ENCODE results near the gene ATP2B2. TPM values are rescaled to one million over a fixed set of nuclear protein-coding genes. Genes with fewer than 3 reads are reported as not detected.
"Not testable (repeated sequence)": the region's sequence is repeated elsewhere in the genome, so short reads cannot be mapped to it uniquely, and the experiment has no call there.

ATP2B2 gene
- total RNA-seq, 4 donors from 2014 or later = 0.09 to 0.12 TPM; not detected in 2

- TF ChIP-seq, protein P1, sequence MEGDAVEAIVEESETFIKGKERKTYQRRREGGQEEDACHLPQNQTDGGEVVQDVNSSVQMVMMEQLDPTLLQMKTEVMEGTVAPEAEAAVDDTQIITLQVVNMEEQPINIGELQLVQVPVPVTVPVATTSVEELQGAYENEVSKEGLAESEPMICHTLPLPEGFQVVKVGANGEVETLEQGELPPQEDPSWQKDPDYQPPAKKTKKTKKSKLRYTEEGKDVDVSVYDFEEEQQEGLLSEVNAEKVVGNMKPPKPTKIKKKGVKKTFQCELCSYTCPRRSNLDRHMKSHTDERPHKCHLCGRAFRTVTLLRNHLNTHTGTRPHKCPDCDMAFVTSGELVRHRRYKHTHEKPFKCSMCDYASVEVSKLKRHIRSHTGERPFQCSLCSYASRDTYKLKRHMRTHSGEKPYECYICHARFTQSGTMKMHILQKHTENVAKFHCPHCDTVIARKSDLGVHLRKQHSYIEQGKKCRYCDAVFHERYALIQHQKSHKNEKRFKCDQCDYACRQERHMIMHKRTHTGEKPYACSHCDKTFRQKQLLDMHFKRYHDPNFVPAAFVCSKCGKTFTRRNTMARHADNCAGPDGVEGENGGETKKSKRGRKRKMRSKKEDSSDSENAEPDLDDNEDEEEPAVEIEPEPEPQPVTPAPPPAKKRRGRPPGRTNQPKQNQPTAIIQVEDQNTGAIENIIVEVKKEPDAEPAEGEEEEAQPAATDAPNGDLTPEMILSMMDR (IDR thresholded peaks at IDR 0.05) = no peak
- ATAC-seq (ENCODE audit: low FRiP score) (no peak), DNase-seq (ENCODE audit: low spot score) (no peak)
Measured at GRCh38 chr3:10387881-10388609, 117.3 kb downstream of the ATP2B2 start.

- no peak for DNase-seq (ENCODE audit: low spot score)
- TF ChIP-seq, protein P1 (IDR thresholded peaks at IDR 0.05) = no peak
- no peak for ATAC-seq (ENCODE audit: low FRiP score)
Measured at GRCh38 chr3:10386121-10386520, 119.3 kb downstream of the ATP2B2 start.

- TF ChIP-seq, protein P1 (IDR thresholded peaks at IDR 0.05) = no peak
- DNase-seq (ENCODE audit: low spot score) (no peak), ATAC-seq (ENCODE audit: low FRiP score) (no peak)
Measured at GRCh38 chr3:10384541-10385360, 120.6 kb downstream of the ATP2B2 start.

DNA sequence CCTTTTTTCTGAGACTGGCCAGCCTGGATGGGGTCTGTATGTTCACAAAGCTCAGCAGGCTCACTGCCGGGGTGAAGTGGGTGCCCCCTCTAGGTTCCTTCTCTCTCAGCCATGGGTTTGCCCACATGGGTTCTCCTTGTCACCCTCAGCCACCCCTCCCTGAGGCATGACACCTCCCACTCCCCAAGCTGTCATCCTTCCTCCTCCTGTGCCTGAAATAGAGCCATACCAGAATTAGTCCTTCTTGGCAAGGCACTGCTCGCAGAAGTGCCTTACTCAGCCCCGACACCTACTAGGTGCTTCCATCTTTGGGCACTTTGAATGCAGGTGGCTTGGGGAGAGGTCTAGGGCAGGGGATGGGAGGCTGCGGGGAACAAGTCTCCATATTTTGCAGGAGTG, 121.5 kb downstream of the ATP2B2 start:
- DNase-seq (ENCODE audit: low spot score) = no peak
- ATAC-seq (ENCODE audit: low FRiP score) = no peak
- TF ChIP-seq, protein P1 (IDR thresholded peaks at IDR 0.05) = no peak

DNA sequence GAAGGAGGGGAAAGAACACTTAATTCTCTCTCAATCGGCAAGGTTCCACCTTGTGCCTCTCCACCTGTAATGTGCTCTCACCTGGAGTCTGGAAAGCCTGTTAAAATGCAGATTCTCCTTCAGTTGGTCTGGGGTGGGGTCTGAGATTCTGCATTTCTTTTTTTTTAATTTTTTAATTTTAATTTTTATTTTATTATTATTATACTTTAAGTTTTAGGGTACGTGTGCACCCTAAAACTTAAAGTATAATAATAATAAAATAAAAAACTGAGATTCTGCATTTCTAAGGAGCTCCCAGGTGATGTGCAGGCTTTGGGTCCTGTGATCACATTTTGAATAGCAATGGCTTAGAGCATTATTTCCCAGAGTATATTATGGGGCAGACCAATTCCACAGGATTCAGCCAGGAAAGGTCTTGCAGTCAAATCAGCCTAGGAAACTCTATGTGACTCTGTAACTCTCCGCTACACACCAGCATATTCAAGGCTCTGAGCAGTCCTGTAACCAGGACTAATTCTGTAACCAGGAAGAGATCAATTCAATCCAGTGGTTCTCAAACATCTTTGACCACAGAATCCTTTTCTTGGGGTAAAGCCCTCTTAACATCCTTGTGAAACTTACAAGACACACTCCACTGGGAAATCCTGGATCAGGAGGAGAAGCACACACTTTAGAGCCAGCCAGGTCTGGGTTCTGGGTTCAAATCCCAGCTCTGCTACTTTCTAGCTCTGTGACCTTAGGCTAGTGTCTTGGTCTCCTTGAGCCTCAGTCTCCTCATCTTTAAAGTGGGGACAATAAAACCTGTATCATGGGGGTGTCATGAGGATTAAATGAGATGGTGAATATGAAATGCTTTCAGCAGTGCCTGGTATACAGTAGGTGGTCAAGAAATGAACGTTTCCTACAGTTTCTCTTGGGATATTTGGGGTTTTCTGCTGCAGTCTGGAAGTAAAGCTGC, 122.2 kb downstream of the ATP2B2 start:
- DNase-seq (ENCODE audit: low spot score) (no peak), ATAC-seq (ENCODE audit: low FRiP score) (no peak)
- TF ChIP-seq, protein P1 (IDR thresholded peaks at IDR 0.05) = no peak

DNA sequence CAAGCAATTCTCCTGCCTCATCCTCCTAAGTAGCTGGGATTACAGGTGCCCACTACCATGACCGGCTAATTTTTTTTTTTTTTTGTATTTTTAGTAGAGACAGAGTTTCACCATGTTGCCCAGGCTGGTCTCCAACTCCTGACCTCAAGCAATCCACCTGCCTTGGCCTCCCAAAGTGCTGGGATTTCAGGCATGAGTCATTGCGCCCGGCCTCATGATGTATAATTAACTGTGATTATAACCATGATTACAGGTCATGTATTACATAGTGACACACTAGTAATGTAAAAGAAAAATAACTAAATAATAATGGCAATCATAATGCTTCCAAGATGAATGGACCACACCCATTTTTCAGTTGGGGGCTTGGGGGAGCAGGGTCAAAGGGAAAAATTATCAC, 122.9 kb downstream of the ATP2B2 start:
- not testable (repeated sequence) for DNase-seq (ENCODE audit: low spot score); ATAC-seq (ENCODE audit: low FRiP score)

GRCh38 chr3:10381336-10381735, 124.0 kb downstream of the ATP2B2 start:
- TF ChIP-seq, protein P1 (IDR thresholded peaks at IDR 0.05) = no peak
- ATAC-seq (ENCODE audit: low FRiP score) = no peak
- DNase-seq (ENCODE audit: low spot score) = no peak
